Nephron (organoid): ENCODE results near the gene GLYAT.

Experiments
- H3K27ac Mint-ChIP-seq, 3 experiments: 2 replicates each; pipeline ENCODE4 v1.8.0; 2020; ENCODE audit warnings: mixed read lengths in 3 of 3, mild to moderate bottlenecking in 2 of 3, moderate library complexity in 1 of 3
- H3K27me3 Mint-ChIP-seq: 2 replicates; pipeline ENCODE4 v1.8.0; 2021; ENCODE audit warnings: low read depth, mild to moderate bottlenecking, moderate library complexity, mixed read lengths
- H3K36me3 Mint-ChIP-seq: 2 replicates; pipeline ENCODE4 v1.8.0; 2020; ENCODE audit warnings: low read depth, mixed read lengths
- H3K4me1 Mint-ChIP-seq: 2 replicates; pipeline ENCODE4 v1.8.0; 2020; ENCODE audit warnings: mixed read lengths
- H3K4me3 Mint-ChIP-seq, 3 experiments: 2 replicates each; pipeline ENCODE4 v1.8.0; 2020; ENCODE audit warnings: mild to moderate bottlenecking in 3 of 3, mixed read lengths in 3 of 3, moderate library complexity in 2 of 3
- H3K9me3 Mint-ChIP-seq: 2 replicates; pipeline ENCODE4 v1.8.0; 2020; ENCODE audit warnings: mixed read lengths
- TF ChIP-seq, protein P1 (sequence below), 3 experiments: fragments of 200-600 bp; sonication (generic); IDR thresholded peaks; one replicate each; pipeline ENCODE4 v1.5.0; 2021; ENCODE audit warnings: antibody characterized with exemption in 3 of 3; ENCODE audit not compliant: unreplicated experiment in 3 of 3

The GLYAT gene, protein sequence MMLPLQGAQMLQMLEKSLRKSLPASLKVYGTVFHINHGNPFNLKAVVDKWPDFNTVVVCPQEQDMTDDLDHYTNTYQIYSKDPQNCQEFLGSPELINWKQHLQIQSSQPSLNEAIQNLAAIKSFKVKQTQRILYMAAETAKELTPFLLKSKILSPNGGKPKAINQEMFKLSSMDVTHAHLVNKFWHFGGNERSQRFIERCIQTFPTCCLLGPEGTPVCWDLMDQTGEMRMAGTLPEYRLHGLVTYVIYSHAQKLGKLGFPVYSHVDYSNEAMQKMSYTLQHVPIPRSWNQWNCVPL

GRCh38 chr11:58731819-58732218, at the start of gene GLYAT:
Gene GLYAT, minus strand, starts transcription at chr11:58731943. Its CDS starts 7,447 bp downstream, at chr11:58724496.
- Mint-ChIP-seq H3K4me3 (peak within 1 kb of the TSS; percentile 52 to 71 (median 63)), H3K36me3 (no peaks in the 10 kb centered on the region), H3K27me3 (no peaks in the 10 kb centered on the region), H3K4me1 (peaks cover 19% of the 10 kb centered on the region), H3K27ac (peak within 1 kb of the TSS; percentile 79 to 90 (median 90)), H3K9me3 (no peaks in the 10 kb centered on the region)
- TF ChIP-seq, protein P1, sequence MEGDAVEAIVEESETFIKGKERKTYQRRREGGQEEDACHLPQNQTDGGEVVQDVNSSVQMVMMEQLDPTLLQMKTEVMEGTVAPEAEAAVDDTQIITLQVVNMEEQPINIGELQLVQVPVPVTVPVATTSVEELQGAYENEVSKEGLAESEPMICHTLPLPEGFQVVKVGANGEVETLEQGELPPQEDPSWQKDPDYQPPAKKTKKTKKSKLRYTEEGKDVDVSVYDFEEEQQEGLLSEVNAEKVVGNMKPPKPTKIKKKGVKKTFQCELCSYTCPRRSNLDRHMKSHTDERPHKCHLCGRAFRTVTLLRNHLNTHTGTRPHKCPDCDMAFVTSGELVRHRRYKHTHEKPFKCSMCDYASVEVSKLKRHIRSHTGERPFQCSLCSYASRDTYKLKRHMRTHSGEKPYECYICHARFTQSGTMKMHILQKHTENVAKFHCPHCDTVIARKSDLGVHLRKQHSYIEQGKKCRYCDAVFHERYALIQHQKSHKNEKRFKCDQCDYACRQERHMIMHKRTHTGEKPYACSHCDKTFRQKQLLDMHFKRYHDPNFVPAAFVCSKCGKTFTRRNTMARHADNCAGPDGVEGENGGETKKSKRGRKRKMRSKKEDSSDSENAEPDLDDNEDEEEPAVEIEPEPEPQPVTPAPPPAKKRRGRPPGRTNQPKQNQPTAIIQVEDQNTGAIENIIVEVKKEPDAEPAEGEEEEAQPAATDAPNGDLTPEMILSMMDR (IDR thresholded peaks at IDR 0.05; ENCODE audit: unreplicated experiment in 3 of 3): no peak

- TF ChIP-seq, protein P1 (IDR thresholded peaks at IDR 0.05; ENCODE audit: unreplicated experiment in 3 of 3): no peak
- no peak overlapping the region for H3K27ac Mint-ChIP-seq
- H3K9me3 Mint-ChIP-seq: peaks cover 3% of the 10 kb centered on the region
- H3K27me3 Mint-ChIP-seq: no peaks in the 10 kb centered on the region
- H3K36me3 Mint-ChIP-seq: no peaks in the 10 kb centered on the region
- H3K4me3 Mint-ChIP-seq: no peak overlapping the region
- no peaks in the 10 kb centered on the region for H3K4me1 Mint-ChIP-seq
Observed at GRCh38 chr11:58781345-58781744, 49.6 kb upstream of the GLYAT start.

DNA sequence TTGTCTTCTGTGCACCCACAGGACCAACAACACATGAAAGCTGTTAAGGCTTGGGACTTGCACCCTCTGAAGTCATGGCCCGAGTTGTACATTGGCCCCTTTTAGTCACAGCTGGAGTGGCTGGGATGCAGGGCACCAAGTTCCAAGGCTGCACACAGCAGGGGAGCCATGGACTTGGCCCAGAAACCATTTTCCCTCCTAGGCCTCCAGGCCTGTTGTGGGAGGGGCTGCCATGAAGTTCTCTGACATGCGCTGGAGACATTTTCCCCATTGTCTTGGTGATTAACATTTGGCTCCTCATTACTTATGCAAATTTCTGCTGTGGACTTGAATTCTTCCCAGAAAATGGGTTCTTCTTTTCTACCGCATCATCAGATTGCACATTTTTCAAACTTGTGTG, 48.8 kb upstream of the GLYAT start:
- TF ChIP-seq, protein P1 (IDR thresholded peaks at IDR 0.05; ENCODE audit: unreplicated experiment in 3 of 3): no peak

DNA sequence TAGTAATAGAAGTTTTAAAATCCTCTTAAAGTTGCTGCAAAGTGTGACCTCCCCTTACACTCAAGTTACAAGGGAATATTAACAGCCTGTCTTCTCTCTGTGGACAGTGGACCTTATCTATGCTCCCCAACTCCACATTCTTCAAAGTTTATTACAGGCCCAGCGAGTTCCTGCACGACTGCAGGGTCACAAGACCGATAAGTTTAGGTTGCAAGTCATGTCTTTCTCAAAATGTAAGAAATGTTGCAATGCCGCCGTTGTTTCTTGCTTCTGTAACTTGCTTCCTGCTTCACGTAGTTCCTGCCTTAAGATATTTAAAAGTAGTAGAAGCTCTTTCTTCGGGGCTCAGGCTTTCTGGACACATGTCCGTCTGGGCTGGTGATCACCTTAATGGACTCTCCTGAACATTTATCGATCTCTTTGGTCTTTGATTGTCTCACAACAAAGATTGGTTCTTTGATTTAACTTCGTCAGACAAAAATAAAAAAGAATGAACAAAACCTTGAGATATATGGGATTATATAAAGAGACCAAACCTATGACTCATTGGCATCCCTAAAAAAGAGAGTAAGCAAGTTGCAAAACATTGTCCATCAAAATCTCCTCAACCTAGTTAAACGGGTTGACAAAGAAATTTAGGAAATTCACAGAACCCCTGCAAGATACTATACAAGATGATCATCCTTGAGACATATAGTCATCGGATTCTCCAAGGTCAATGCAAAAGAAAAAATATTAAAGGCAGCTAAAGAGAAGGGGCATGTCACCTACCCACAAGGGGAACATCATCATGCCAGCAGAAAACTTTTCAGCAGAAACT, 45.4 kb upstream of the GLYAT start:
- Mint-ChIP-seq H3K27ac (no peak overlapping the region), H3K9me3 (no peaks in the 10 kb centered on the region), H3K27me3 (no peaks in the 10 kb centered on the region), H3K36me3 (no peaks in the 10 kb centered on the region), H3K4me1 (no peaks in the 10 kb centered on the region), H3K4me3 (no peak overlapping the region)
- TF ChIP-seq, protein P1 (IDR thresholded peaks at IDR 0.05; ENCODE audit: unreplicated experiment in 3 of 3): no peak

More for the DNA sequence above, 48.8 kb upstream of the GLYAT start:
- Mint-ChIP-seq H3K36me3 (no peaks in the 10 kb centered on the region), H3K27ac (no peak overlapping the region), H3K4me1 (no peaks in the 10 kb centered on the region), H3K4me3 (no peak overlapping the region), H3K27me3 (no peaks in the 10 kb centered on the region), H3K9me3 (no peaks in the 10 kb centered on the region)

DNA sequence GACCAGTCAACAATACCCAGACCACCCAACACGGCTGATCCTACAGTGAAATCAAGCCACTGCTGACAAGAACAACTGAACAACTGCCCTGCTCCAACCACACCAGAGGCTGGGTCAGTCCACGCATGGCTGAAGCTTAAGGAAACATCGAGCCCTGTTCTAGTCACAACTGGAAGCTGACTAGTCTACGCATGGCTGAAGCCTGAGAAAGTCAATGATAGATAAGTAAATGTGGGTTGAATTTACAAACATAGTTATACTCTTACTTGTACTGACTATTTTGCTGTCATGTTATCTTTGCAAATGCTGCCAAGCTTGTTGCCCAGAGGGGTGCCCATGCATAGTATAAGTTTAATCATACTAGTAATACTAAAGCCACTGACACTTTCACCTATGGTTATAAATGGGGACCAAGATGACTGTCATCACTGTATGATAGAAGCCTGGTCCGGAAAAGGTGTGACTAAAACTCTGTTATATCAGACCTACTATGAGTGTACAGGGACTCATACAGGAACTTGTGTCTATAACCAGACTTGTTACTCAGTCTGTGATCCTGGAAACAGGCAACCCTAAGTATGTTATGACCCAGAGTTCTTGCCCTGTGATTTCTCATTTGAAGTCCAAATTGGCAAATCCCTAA, 43.4 kb upstream of the GLYAT start:
- Mint-ChIP-seq H3K27ac (no peak overlapping the region), H3K36me3 (no peaks in the 10 kb centered on the region), H3K4me3 (no peak overlapping the region), H3K9me3 (peaks cover 2% of the 10 kb centered on the region), H3K27me3 (no peaks in the 10 kb centered on the region), H3K4me1 (no peaks in the 10 kb centered on the region)
- TF ChIP-seq, protein P1 (IDR thresholded peaks at IDR 0.05; ENCODE audit: unreplicated experiment in 3 of 3): no peak
